OCI-LY1 (cell line): ENCODE data around the gene ERBB4.

Source experiments
- EZH2 ChIP-seq: fragments of 200-600 bp; sonication (generic), shearing (Covaris generic); IDR thresholded peaks from 2 replicates; pipeline ENCODE4 v1.8.0; 2017; ENCODE audit warnings: borderline replicate concordance, mixed run types, mild to moderate bottlenecking, antibody characterized with exemption, low read length, moderate library complexity, mixed read lengths
- TF ChIP-seq, protein P1 (sequence below): fragments of 200-600 bp; sonication (generic), shearing (Covaris generic); IDR thresholded peaks from 2 replicates; pipeline ENCODE4 v1.5.1; 2017; ENCODE audit warnings: mild to moderate bottlenecking, antibody characterized with exemption, low read length, moderate library complexity, mixed read lengths

DNA sequence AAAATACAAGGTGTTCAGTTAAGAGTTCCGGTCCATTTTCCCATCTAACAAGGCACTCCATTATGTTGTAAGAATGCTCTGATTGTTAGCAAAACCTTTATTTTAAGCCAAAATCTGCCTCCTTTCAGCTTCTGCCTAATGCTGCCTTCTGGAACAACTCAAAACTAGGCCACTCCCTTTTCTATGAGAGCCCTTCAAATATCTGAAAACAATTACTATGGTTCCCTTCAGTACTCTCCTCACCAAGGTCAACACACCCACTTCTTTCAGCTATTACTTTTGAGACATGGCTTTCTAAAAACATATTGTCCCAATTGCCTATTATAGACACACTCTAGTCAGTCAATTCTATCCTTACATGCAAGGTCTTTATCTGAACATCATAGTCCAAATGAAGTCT, 429.4 kb downstream of the ERBB4 start:
- TF ChIP-seq EZH2: no peak
- TF ChIP-seq, protein P1, sequence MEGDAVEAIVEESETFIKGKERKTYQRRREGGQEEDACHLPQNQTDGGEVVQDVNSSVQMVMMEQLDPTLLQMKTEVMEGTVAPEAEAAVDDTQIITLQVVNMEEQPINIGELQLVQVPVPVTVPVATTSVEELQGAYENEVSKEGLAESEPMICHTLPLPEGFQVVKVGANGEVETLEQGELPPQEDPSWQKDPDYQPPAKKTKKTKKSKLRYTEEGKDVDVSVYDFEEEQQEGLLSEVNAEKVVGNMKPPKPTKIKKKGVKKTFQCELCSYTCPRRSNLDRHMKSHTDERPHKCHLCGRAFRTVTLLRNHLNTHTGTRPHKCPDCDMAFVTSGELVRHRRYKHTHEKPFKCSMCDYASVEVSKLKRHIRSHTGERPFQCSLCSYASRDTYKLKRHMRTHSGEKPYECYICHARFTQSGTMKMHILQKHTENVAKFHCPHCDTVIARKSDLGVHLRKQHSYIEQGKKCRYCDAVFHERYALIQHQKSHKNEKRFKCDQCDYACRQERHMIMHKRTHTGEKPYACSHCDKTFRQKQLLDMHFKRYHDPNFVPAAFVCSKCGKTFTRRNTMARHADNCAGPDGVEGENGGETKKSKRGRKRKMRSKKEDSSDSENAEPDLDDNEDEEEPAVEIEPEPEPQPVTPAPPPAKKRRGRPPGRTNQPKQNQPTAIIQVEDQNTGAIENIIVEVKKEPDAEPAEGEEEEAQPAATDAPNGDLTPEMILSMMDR: no peak
